ENCODE data around the gene PTPRF. TPM values are rescaled to one million over a fixed set of nuclear protein-coding genes. Genes with fewer than 3 reads are reported as not detected.

Gene PTPRF
- polyA plus RNA-seq, 1 experiment: 97.0 TPM

DNA sequence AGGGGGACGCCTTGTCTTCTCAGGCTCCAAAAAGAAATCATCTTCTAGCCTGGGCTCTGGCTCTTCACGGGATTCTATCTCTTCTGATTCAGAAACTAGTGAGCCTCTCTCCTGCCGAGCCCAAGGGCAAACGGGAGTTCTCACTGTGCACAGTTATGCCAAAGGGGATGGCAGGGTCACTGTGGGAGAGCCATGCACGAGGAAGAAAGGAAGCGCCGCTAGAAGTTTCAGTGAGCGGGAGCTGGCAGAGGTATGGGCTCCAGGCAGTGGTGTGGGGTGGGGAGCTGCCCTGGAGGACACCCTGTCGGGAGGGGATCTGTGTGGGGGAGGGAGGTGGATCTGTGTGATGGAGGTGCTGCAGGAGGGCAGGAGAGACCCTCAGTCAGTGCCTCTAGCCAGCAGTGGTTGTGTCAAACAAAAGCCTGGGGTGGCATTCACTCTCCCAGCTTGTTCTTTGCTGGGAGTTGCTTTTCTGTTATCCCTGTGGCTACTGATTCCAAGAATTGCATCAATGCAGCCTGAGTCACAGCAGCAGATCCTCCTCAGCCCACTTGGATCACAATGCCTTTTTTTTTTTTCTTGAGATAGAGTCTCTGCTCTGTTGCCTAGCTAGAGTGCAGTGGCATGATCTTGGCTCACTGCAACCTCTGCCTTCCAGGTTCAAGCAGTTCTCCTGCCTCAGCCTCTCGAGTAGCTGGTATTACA lies 141.1 kb downstream of the PTPRF start:
- ChIA-PET CTCF (interaction anchor here (0.6 to 1.2 kb wide), 4 partner anchors 9 to 263 kb away, joined by 3 to 8 read pairs (median 6); partner anchors contain the start of gene ARTN), POLR2A (interaction anchor here (0.6 to 0.9 kb wide), 2 partner anchors 13 to 22 kb away, joined by 3 to 4 read pairs; partner anchors contain the start of gene KDM4A)
- Histone ChIP-seq H3K27me3 (ENCODE audit: control insufficient read depth, insufficient read depth, low read length) (no peaks in the 10 kb centered on the region), H3K36me3 (ENCODE audit: control insufficient read depth, insufficient read depth, low read length) (peaks cover 49% of the 10 kb centered on the region), H3K4me3 (ENCODE audit: low read depth, low read length) (no peak overlapping the region)
- no peak for DNase-seq (ENCODE audit: low read depth)
- TF ChIP-seq CTCF (IDR thresholded peaks at IDR 0.05; ENCODE audit: insufficient read depth, low read depth, low read length): no peak

- ChIA-PET POLR2A (no interaction called here), CTCF (interaction anchor here (1.7 kb wide), 1 partner anchor 18 kb away, joined by 6 read pairs; no protein-coding TSS in a partner anchor)
- no peak for DNase-seq (ENCODE audit: low read depth)
- H3K27me3 ChIP-seq (ENCODE audit: control insufficient read depth, insufficient read depth, low read length): no peaks in the 10 kb centered on the region
- H3K36me3 ChIP-seq (ENCODE audit: control insufficient read depth, insufficient read depth, low read length): peaks cover 40% of the 10 kb centered on the region
- H3K4me3 ChIP-seq (ENCODE audit: low read depth, low read length): no peak overlapping the region
- no peak for TF ChIP-seq CTCF (IDR thresholded peaks at IDR 0.05; ENCODE audit: insufficient read depth, low read depth, low read length)
Measured at GRCh38 chr1:43673261-43673660, 142.6 kb downstream of the PTPRF start.

Other genes with a start within 250 kb of the PTPRF start
- not detected in 2 replicates for gene C1orf210, start 245.3 kb upstream of the PTPRF start, polyA plus RNA-seq (2011; rRNA removed)
- gene TIE1, start 229.9 kb upstream of the PTPRF start, polyA plus RNA-seq (2011; rRNA removed): 0.05 TPM in 1 of 2 replicates, not detected in the other
- gene MPL, start 193.1 kb upstream of the PTPRF start, polyA plus RNA-seq (2011; rRNA removed): not detected in 2 replicates
- 58.4 and 107 TPM in 2 replicates for gene CDC20, start 171.9 kb upstream of the PTPRF start, polyA plus RNA-seq (2011; rRNA removed)
- 263 and 287 TPM in 2 replicates for gene ELOVL1, start 162.9 kb upstream of the PTPRF start, polyA plus RNA-seq (2011; rRNA removed)
- gene MED8, start 141.1 kb upstream of the PTPRF start, polyA plus RNA-seq (2011; rRNA removed): 50.8 and 52.0 TPM in 2 replicates
- gene SZT2, start 141.0 kb upstream of the PTPRF start, polyA plus RNA-seq (2011; rRNA removed): 8.6 and 12.1 TPM in 2 replicates
- 38.1 and 59.4 TPM in 2 replicates for gene HYI, start 77.0 kb upstream of the PTPRF start, polyA plus RNA-seq (2011; rRNA removed)
- 27.6 and 32.6 TPM in 2 replicates for gene KDM4A, start 119.3 kb downstream of the PTPRF start, polyA plus RNA-seq (2011; rRNA removed)
- gene ST3GAL3, start 176.7 kb downstream of the PTPRF start, polyA plus RNA-seq (2011; rRNA removed): 13.0 and 24.2 TPM in 2 replicates

Measured in BJ (cell line).